Activated naive CD8-positive, alpha-beta T cell treated with anti-CD3 and anti-CD28 coated beads, Interleukin-2, amount 50 U/mL, for 16 hours (primary cell): ENCODE data around the gene FBXL7.

Experiments used
- DNase-seq: peaks from one replicate; pipeline ENCODE4 v3.0.0-alpha.2; 2020; ENCODE audit warnings: low read depth, low spot score

The FBXL7 gene

GRCh38 chr5:15538516-15538915 lies 38.5 kb downstream of the FBXL7 start:
- no peak for DNase-seq

GRCh38 chr5:15539951-15540350 lies 40.0 kb downstream of the FBXL7 start:
- DNase-seq = no peak

- no peak for DNase-seq
Observed at GRCh38 chr5:15544039-15544438, 44.1 kb downstream of the FBXL7 start.

GRCh38 chr5:15545082-15545481 lies 45.1 kb downstream of the FBXL7 start:
- DNase-seq = no peak

- no peak for DNase-seq
Observed at GRCh38 chr5:15547261-15547839, 47.4 kb downstream of the FBXL7 start.

- no peak for DNase-seq
Observed at GRCh38 chr5:15549961-15550360, 50.0 kb downstream of the FBXL7 start.

GRCh38 chr5:15550502-15551112 lies 50.6 kb downstream of the FBXL7 start:
- no peak for DNase-seq

GRCh38 chr5:15551113-15551504 lies 51.1 kb downstream of the FBXL7 start:
- no peak for DNase-seq

- no peak for DNase-seq
Observed at GRCh38 chr5:15554542-15554941, 54.6 kb downstream of the FBXL7 start.

- no peak for DNase-seq
Observed at GRCh38 chr5:15555176-15555575, 55.2 kb downstream of the FBXL7 start.

- DNase-seq = no peak
Observed at GRCh38 chr5:15558240-15558639, 58.3 kb downstream of the FBXL7 start.

GRCh38 chr5:15558681-15559080 lies 58.7 kb downstream of the FBXL7 start:
- DNase-seq = no peak

GRCh38 chr5:15560421-15560820 lies 60.4 kb downstream of the FBXL7 start:
- DNase-seq = no peak

GRCh38 chr5:15564523-15564922 lies 64.5 kb downstream of the FBXL7 start:
- no peak for DNase-seq

- no peak for DNase-seq
Observed at GRCh38 chr5:15564957-15565356, 65.0 kb downstream of the FBXL7 start.

GRCh38 chr5:15566306-15566705 lies 66.3 kb downstream of the FBXL7 start:
- DNase-seq = no peak

GRCh38 chr5:15566789-15567188 lies 66.8 kb downstream of the FBXL7 start:
- no peak for DNase-seq

- DNase-seq = no peak
Observed at GRCh38 chr5:15570491-15570890, 70.5 kb downstream of the FBXL7 start.

- no peak for DNase-seq
Observed at GRCh38 chr5:15571081-15571480, 71.1 kb downstream of the FBXL7 start.

- DNase-seq = no peak
Observed at GRCh38 chr5:15571618-15572017, 71.6 kb downstream of the FBXL7 start.

- no peak for DNase-seq
Observed at GRCh38 chr5:15573590-15573989, 73.6 kb downstream of the FBXL7 start.

- no peak for DNase-seq
Observed at GRCh38 chr5:15574128-15574527, 74.1 kb downstream of the FBXL7 start.

GRCh38 chr5:15574806-15575325 lies 74.9 kb downstream of the FBXL7 start:
- DNase-seq = no peak

GRCh38 chr5:15575666-15576065 lies 75.7 kb downstream of the FBXL7 start:
- DNase-seq = no peak
